ENCODE results near the gene SLC35D2. TPM values are rescaled to one million over a fixed set of nuclear protein-coding genes. Genes with fewer than 3 reads are reported as not detected.

SLC35D2 gene
- total and polyA plus RNA-seq, 10 donors: 9.8 to 20.9 (median 13.5) TPM

GRCh38 chr9:96294159-96294545, 89.4 kb downstream of the SLC35D2 start:
- Histone ChIP-seq H3K27ac (no peak overlapping the region), H3K4me1 (no peaks in the 10 kb centered on the region), H3K27me3 (replicated peaks in 1 of 7) (no peaks in the 10 kb centered on the region), H3K9me3 (peaks cover 0 to 7% (median 0%) of the 10 kb centered on the region in 8 donors), H3K4me3 (no peak overlapping the region), H3K36me3 (no peaks in the 10 kb centered on the region)
- 87 to 96% (median 88%) methylated on average over 3 of the region's 3 CpGs for WGBS, 5 donors
- DNase-seq: no peak
- TF ChIP-seq POLR2AphosphoS5 (IDR thresholded peaks at IDR 0.05) (no peak), POLR2A (IDR thresholded peaks at IDR 0.05) (no peak), CTCF (IDR thresholded peaks at IDR 0.05 in 8 of 11, conservative IDR thresholded peaks at IDR 0.05 in 3 of 11) (no peak)
- intact Hi-C loops (cut with DNase I; ENCODE audit: low total_unique reads): no loop called here

- Histone ChIP-seq H3K9me3 (peaks cover 0 to 7% (median 0%) of the 10 kb centered on the region in 8 donors), H3K4me1 (no peaks in the 10 kb centered on the region), H3K4me3 (no peak overlapping the region), H3K36me3 (no peaks in the 10 kb centered on the region), H3K27ac (no peak overlapping the region), H3K27me3 (replicated peaks in 1 of 7) (no peaks in the 10 kb centered on the region)
- no peak for DNase-seq
- TF ChIP-seq POLR2AphosphoS5 (IDR thresholded peaks at IDR 0.05) (no peak), CTCF (IDR thresholded peaks at IDR 0.05 in 8 of 11, conservative IDR thresholded peaks at IDR 0.05 in 3 of 11) (no peak), POLR2A (IDR thresholded peaks at IDR 0.05) (no peak)
- 62 to 82% (median 73%) methylated on average over 3 of the region's 3 CpGs for WGBS, 5 donors
- intact Hi-C loops (cut with DNase I; ENCODE audit: low total_unique reads): no loop called here
Observed at GRCh38 chr9:96293498-96294158, 89.9 kb downstream of the SLC35D2 start.

- H3K27ac ChIP-seq: no peak overlapping the region
- no peaks in the 10 kb centered on the region for H3K36me3 ChIP-seq
- WGBS, 5 donors: 56 to 97% (median 88%) methylated on average over 2 of the region's 2 CpGs
- H3K27me3 ChIP-seq (replicated peaks in 1 of 7): peaks cover 0 to 6% (median 0%) of the 10 kb centered on the region in 7 donors
- H3K9me3 ChIP-seq: peaks cover 0 to 7% (median 6%) of the 10 kb centered on the region in 8 donors
- no peak overlapping the region for H3K4me3 ChIP-seq
- DNase-seq: no peak
- H3K4me1 ChIP-seq: no peaks in the 10 kb centered on the region
- TF ChIP-seq POLR2A (IDR thresholded peaks at IDR 0.05): no peak
- TF ChIP-seq POLR2AphosphoS5 (IDR thresholded peaks at IDR 0.05): no peak
- no peak for TF ChIP-seq CTCF (IDR thresholded peaks at IDR 0.05 in 8 of 11, conservative IDR thresholded peaks at IDR 0.05 in 3 of 11)
- intact Hi-C loops (cut with DNase I; ENCODE audit: low total_unique reads): no loop called here
Observed at GRCh38 chr9:96289392-96289791, 94.1 kb downstream of the SLC35D2 start.

- TF ChIP-seq POLR2A (IDR thresholded peaks at IDR 0.05) (no peak), POLR2AphosphoS5 (IDR thresholded peaks at IDR 0.05) (no peak), CTCF (IDR thresholded peaks at IDR 0.05 in 8 of 11, conservative IDR thresholded peaks at IDR 0.05 in 3 of 11) (no peak)
- intact Hi-C loops (cut with DNase I; ENCODE audit: low total_unique reads): no loop called here
- 78 to 82% (median 81%) methylated on average over 6 of the region's 6 CpGs for WGBS, 5 donors
- Histone ChIP-seq H3K27ac (no peak overlapping the region), H3K9me3 (peaks cover 0 to 20% (median 16%) of the 10 kb centered on the region in 8 donors), H3K4me3 (no peak overlapping the region), H3K4me1 (no peaks in the 10 kb centered on the region), H3K36me3 (no peaks in the 10 kb centered on the region), H3K27me3 (replicated peaks in 1 of 7) (peaks cover 0 to 6% (median 0%) of the 10 kb centered on the region in 7 donors)
- no peak for DNase-seq
Observed at GRCh38 chr9:96281641-96282040, 101.9 kb downstream of the SLC35D2 start.

All from spleen (tissue), 11 donors.